Measurements from ENCODE around the gene SEC16A.

SEC16A gene

GRCh38 chr9:136394312-136395019 is 88.4 kb downstream of the SEC16A start:
- Histone ChIP-seq H3K9ac (ENCODE audit: low read depth in 1 of 2, low read length in 2 of 2) (no peak overlapping the region), H3K27ac (ENCODE audit: low read depth, low read length) (no peak overlapping the region), H3K27me3 (ENCODE audit: control insufficient read depth in 1 of 2, insufficient read depth in 2 of 2, low read length in 2 of 2) (no peaks in the 10 kb centered on the region), H3K4me1 (ENCODE audit: control insufficient read depth in 1 of 2, insufficient read depth in 2 of 2, low read length in 2 of 2) (peaks cover 13% of the 10 kb centered on the region in 2 donors), H3K9me3 (ENCODE audit: control insufficient read depth in 1 of 2, low read length in 2 of 2) (no peaks in the 10 kb centered on the region), H3K4me3 (ENCODE audit: low read depth in 1 of 2, low read length in 2 of 2) (no peak overlapping the region), H3K36me3 (ENCODE audit: control insufficient read depth in 1 of 2, insufficient read depth in 2 of 2, low read length in 2 of 2) (peaks cover 39 to 69% of the 10 kb centered on the region in 2 donors)

GRCh38 chr9:136393531-136393930 is 89.3 kb downstream of the SEC16A start:
- Histone ChIP-seq H3K27me3 (ENCODE audit: control insufficient read depth in 1 of 2, insufficient read depth in 2 of 2, low read length in 2 of 2) (no peaks in the 10 kb centered on the region), H3K36me3 (ENCODE audit: control insufficient read depth in 1 of 2, insufficient read depth in 2 of 2, low read length in 2 of 2) (peaks cover 39 to 76% of the 10 kb centered on the region in 2 donors)

GRCh38 chr9:136392538-136393449 is 90.0 kb downstream of the SEC16A start:
- Histone ChIP-seq H3K9me3 (ENCODE audit: control insufficient read depth in 1 of 2, low read length in 2 of 2) (no peaks in the 10 kb centered on the region), H3K27me3 (ENCODE audit: control insufficient read depth in 1 of 2, insufficient read depth in 2 of 2, low read length in 2 of 2) (no peaks in the 10 kb centered on the region), H3K9ac (ENCODE audit: low read depth in 1 of 2, low read length in 2 of 2) (no peak overlapping the region), H3K36me3 (ENCODE audit: control insufficient read depth in 1 of 2, insufficient read depth in 2 of 2, low read length in 2 of 2) (peaks cover 41 to 79% of the 10 kb centered on the region in 2 donors), H3K27ac (ENCODE audit: low read depth, low read length) (no peak overlapping the region), H3K4me3 (ENCODE audit: low read depth in 1 of 2, low read length in 2 of 2) (no peak overlapping the region), H3K4me1 (ENCODE audit: control insufficient read depth in 1 of 2, insufficient read depth in 2 of 2, low read length in 2 of 2) (peaks cover 3 to 5% of the 10 kb centered on the region in 2 donors)

More at GRCh38 chr9:136393531-136393930, 89.3 kb downstream of the SEC16A start:
- no peaks in the 10 kb centered on the region for H3K9me3 ChIP-seq (ENCODE audit: control insufficient read depth in 1 of 2, low read length in 2 of 2)
- H3K4me1 ChIP-seq (ENCODE audit: control insufficient read depth in 1 of 2, insufficient read depth in 2 of 2, low read length in 2 of 2): peaks cover 4 to 5% of the 10 kb centered on the region in 2 donors
- no peak overlapping the region for H3K27ac ChIP-seq (ENCODE audit: low read depth, low read length)
- no peak overlapping the region for H3K4me3 ChIP-seq (ENCODE audit: low read depth in 1 of 2, low read length in 2 of 2)
- H3K9ac ChIP-seq (ENCODE audit: low read depth in 1 of 2, low read length in 2 of 2): no peak overlapping the region

GRCh38 chr9:136391737-136392537 is 90.9 kb downstream of the SEC16A start:
- H3K4me1 ChIP-seq (ENCODE audit: control insufficient read depth in 1 of 2, insufficient read depth in 2 of 2, low read length in 2 of 2): peaks cover 3 to 5% of the 10 kb centered on the region in 2 donors
- no peaks in the 10 kb centered on the region for H3K9me3 ChIP-seq (ENCODE audit: control insufficient read depth in 1 of 2, low read length in 2 of 2)
- H3K36me3 ChIP-seq (ENCODE audit: control insufficient read depth in 1 of 2, insufficient read depth in 2 of 2, low read length in 2 of 2): peaks cover 50 to 84% of the 10 kb centered on the region in 2 donors
- no peak overlapping the region for H3K27ac ChIP-seq (ENCODE audit: low read depth, low read length)
- H3K9ac ChIP-seq (ENCODE audit: low read depth in 1 of 2, low read length in 2 of 2): no peak overlapping the region
- no peaks in the 10 kb centered on the region for H3K27me3 ChIP-seq (ENCODE audit: control insufficient read depth in 1 of 2, insufficient read depth in 2 of 2, low read length in 2 of 2)
- H3K4me3 ChIP-seq (ENCODE audit: low read depth in 1 of 2, low read length in 2 of 2): no peak overlapping the region

Measured in duodenal mucosa (tissue), 2 donors.